SK-N-SH treated with all-trans-retinoic acid at 6 μM for 48 hours (cell line): Measurements from ENCODE around the gene DAGLA.

Experiments
- ARNTL ChIP-seq: fragments of 450-650 bp; formaldehyde crosslinking; IDR thresholded peaks from 2 replicates; pipeline ENCODE4 v1.5.0; 2020; ENCODE audit warnings: low read depth, mild to moderate bottlenecking, moderate library complexity, borderline replicate concordance
- OSR1 ChIP-seq: fragments of 250-450 bp; sonication (Bioruptor Pico); IDR thresholded peaks from 2 replicates; pipeline ENCODE4 v1.8.0; 2022; ENCODE audit warnings: moderate library complexity, mild to moderate bottlenecking, inconsistent platforms
- RARB ChIP-seq: fragments of 250-450 bp; sonication (Bioruptor Pico); IDR thresholded peaks from 2 replicates; pipeline ENCODE4 v1.8.0; 2021; ENCODE audit warnings: mild to moderate bottlenecking, moderate library complexity
- ZFP3 ChIP-seq: fragments of 250-450 bp; sonication (Bioruptor Pico); IDR thresholded peaks from 2 replicates; pipeline ENCODE4 v1.5.0; 2020; ENCODE audit warnings: mild to moderate bottlenecking, moderate library complexity
- ZFP30 ChIP-seq: fragments of 450-650 bp; formaldehyde crosslinking; IDR thresholded peaks from 2 replicates; pipeline ENCODE4 v1.5.0; 2022; ENCODE audit warnings: mild to moderate bottlenecking, moderate library complexity
- ZNF565 ChIP-seq: fragments of 450-650 bp; formaldehyde crosslinking; conservative IDR thresholded peaks from 2 replicates; pipeline ENCODE4 v1.5.0; 2020; ENCODE audit warnings: low read depth, mild to moderate bottlenecking, moderate library complexity
- ZNF8 ChIP-seq: fragments of 450-650 bp; formaldehyde crosslinking; IDR thresholded peaks from 2 replicates; pipeline ENCODE4 v1.5.0; 2020; ENCODE audit warnings: mild to moderate bottlenecking, moderate library complexity
- TF ChIP-seq, protein P1 (sequence below): fragments of 250-450 bp; sonication (Bioruptor Pico); IDR thresholded peaks from 2 replicates; pipeline ENCODE4 v1.8.0; 2020; ENCODE audit warnings: mild to moderate bottlenecking, moderate library complexity, borderline replicate concordance

DNA sequence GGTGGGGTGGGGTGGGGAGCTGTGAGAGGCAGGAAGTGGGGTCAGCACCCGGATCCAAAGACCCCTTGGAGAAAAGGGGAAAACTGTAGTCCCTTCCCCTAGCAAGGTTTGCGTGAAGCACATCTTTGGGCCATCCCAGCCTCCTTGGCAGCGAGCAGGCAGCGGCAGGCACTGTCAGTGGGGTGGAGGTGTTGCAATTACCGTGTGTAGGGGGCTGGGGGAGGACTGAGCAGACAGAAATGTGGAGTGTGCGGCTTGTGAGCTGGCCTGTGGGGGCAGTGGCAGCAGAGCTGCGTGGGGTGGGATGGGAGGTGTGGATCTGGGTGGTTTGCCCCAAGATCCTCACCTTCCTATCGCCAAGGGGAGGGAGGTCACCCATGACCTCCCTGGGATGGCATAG is 16.4 kb downstream of the DAGLA start:
- TF ChIP-seq, protein P1, sequence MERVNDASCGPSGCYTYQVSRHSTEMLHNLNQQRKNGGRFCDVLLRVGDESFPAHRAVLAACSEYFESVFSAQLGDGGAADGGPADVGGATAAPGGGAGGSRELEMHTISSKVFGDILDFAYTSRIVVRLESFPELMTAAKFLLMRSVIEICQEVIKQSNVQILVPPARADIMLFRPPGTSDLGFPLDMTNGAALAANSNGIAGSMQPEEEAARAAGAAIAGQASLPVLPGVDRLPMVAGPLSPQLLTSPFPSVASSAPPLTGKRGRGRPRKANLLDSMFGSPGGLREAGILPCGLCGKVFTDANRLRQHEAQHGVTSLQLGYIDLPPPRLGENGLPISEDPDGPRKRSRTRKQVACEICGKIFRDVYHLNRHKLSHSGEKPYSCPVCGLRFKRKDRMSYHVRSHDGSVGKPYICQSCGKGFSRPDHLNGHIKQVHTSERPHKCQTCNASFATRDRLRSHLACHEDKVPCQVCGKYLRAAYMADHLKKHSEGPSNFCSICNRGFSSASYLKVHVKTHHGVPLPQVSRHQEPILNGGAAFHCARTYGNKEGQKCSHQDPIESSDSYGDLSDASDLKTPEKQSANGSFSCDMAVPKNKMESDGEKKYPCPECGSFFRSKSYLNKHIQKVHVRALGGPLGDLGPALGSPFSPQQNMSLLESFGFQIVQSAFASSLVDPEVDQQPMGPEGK (CRISPR knock-in tag): no peak
- TF ChIP-seq ZNF565 (no peak), ZFP3 (CRISPR knock-in tag) (no peak), ZNF8 (CRISPR knock-in tag) (no peak), ZFP30 (CRISPR knock-in tag) (no peak), ARNTL (no peak), OSR1 (CRISPR knock-in tag) (no peak), RARB (CRISPR knock-in tag) (no peak)
